HepG2 (cell line): ENCODE results near the gene HTRA3. TPM values are rescaled to one million over a fixed set of nuclear protein-coding genes. Genes with fewer than 3 reads are reported as not detected.

Source experiments
- ATAC-seq: fragments of 200-7000 bp; cut with Tn5 transposase; 3 replicates; pipeline ENCODE4 v1.9.1; 2020; ENCODE audit warnings: mild to moderate bottlenecking, moderate library complexity
- BruUV-seq: library from RNA; stranded (reverse); fragments of 400-500 nt; replicated peaks from 2 replicates; lab custom pipeline; 2021; lab: Mats Ljungman, UMichigan
- CTCF ChIA-PET: fragments of 300-600 bp; formaldehyde crosslinking; extraction: SDS; loops from one replicate; lab custom pipeline; 2021; ENCODE audit warnings: low total read pairs, inconsistent platforms, low intra/inter-chr PET ratio; lab: Yijun Ruan, JAX
- POLR2A ChIA-PET: fragments of 350-600 bp; sonication (Branson Sonifier 250); formaldehyde crosslinking; loops from one replicate; lab custom pipeline; 2020; ENCODE audit warnings: antibody characterized with exemption, inconsistent platforms; lab: Yijun Ruan, JAX
- DNase-seq: peaks from one replicate; pipeline ENCODE4 v3.0.0-alpha.2; 2015; ENCODE audit warnings: low spot score
- FAIRE-seq: peaks from 3 replicates; lab custom pipeline; 2011; peaks lifted over from hg19 to GRCh38; lab: Jason Lieb, UNC
- H2AFZ ChIP-seq: one replicate; pipeline ENCODE4 v1.6.1; 2011; ENCODE audit warnings: low read length, inconsistent platforms
- H3K27ac ChIP-seq: fragments of 300-600 bp; 3 replicates; pipeline ENCODE4 v1.8.0; 2011; ENCODE audit warnings: mixed run types, mild to moderate bottlenecking, mixed read lengths, low read length, inconsistent platforms; ENCODE audit not compliant: insufficient read depth; ENCODE audit errors: extremely low read length
- H3K27me3 ChIP-seq, 2 experiments: fragments of 200-600 bp in 1 of 2; 2 replicates in 1 of 2; 3 replicates in 1 of 2; pipeline versions ENCODE4 v1.6.0 to v1.8.0; 2011; ENCODE audit warnings: low read length in 2 of 2, mild to moderate bottlenecking in 2 of 2, moderate library complexity in 2 of 2, inconsistent platforms in 1 of 2; ENCODE audit not compliant: insufficient read depth in 2 of 2, control insufficient read depth in 1 of 2
- H3K36me3 ChIP-seq, 2 experiments: fragments of 200-600 bp in 1 of 2; replicated peaks in 1 of 2; 2 replicates in 1 of 2; 3 replicates in 1 of 2; pipeline versions ENCODE4 v1.5.1 to v1.8.0; 2011; ENCODE audit warnings: low read length in 2 of 2, inconsistent platforms in 1 of 2; ENCODE audit not compliant: insufficient read depth in 2 of 2, control insufficient read depth in 1 of 2
- H3K4me1 ChIP-seq: 2 replicates; pipeline ENCODE4 v1.5.1; 2012; ENCODE audit warnings: low read length, inconsistent platforms; ENCODE audit not compliant: insufficient read depth
- H3K4me2 ChIP-seq: 2 replicates; pipeline ENCODE4 v1.6.0; 2011; ENCODE audit warnings: low read depth, low read length, inconsistent platforms
- H3K4me3 ChIP-seq, 3 experiments: fragments of 200-600 bp in 1 of 3; sonication (generic), shearing (Covaris generic) in 1 of 3; replicated peaks in 1 of 3; 2 replicates each; pipeline ENCODE4 v1.5.1; 2011 to 2016; ENCODE audit warnings: low read length in 3 of 3, inconsistent platforms in 2 of 3, low read depth in 2 of 3, mild to moderate bottlenecking in 2 of 3, control low read depth in 1 of 3, mixed read lengths in 1 of 3; ENCODE audit not compliant: insufficient read depth in 1 of 3
- H3K79me2 ChIP-seq: one replicate; pipeline ENCODE4 v1.6.1; 2011; ENCODE audit warnings: low read length, inconsistent platforms; ENCODE audit not compliant: insufficient read depth
- H3K9ac ChIP-seq: 2 replicates; pipeline ENCODE4 v1.6.0; 2011; ENCODE audit warnings: mild to moderate bottlenecking, low read depth, low read length, inconsistent platforms; ENCODE audit not compliant: insufficient read depth
- H3K9me3 ChIP-seq: 2 replicates; pipeline ENCODE4 v1.5.1; 2012; ENCODE audit warnings: mild to moderate bottlenecking, low read length
- H4K20me1 ChIP-seq: 2 replicates; pipeline ENCODE4 v1.6.0; 2011; ENCODE audit warnings: inconsistent platforms, mild to moderate bottlenecking, low read length, moderate library complexity; ENCODE audit not compliant: insufficient read depth
- TRIM22 ChIP-seq: fragments of 450-650 bp; IDR thresholded peaks from 2 replicates; pipeline ENCODE4 v1.6.1; 2017
- ZC3H13 ChIP-seq: sonication (generic); formaldehyde crosslinking; IDR thresholded peaks from 2 replicates; pipeline ENCODE4 v1.8.1; 2023; ENCODE audit warnings: mild to moderate bottlenecking, missing genetic modification reagents, moderate library complexity
- ZFAT ChIP-seq: sonication (generic); formaldehyde crosslinking; conservative IDR thresholded peaks from 2 replicates; pipeline ENCODE4 v1.8.1; 2023; ENCODE audit warnings: missing genetic modification reagents, inconsistent platforms
- ZFX ChIP-seq: sonication (generic); formaldehyde crosslinking; IDR thresholded peaks from 2 replicates; pipeline ENCODE4 v1.4.0; 2020; ENCODE audit warnings: mild to moderate bottlenecking, low read depth, missing genetic modification reagents, moderate library complexity
- ZNF543 ChIP-seq: sonication (generic); formaldehyde crosslinking; IDR thresholded peaks from 2 replicates; pipeline ENCODE4 v1.4.0; 2020; ENCODE audit warnings: mild to moderate bottlenecking, missing genetic modification reagents
- ZNF629 ChIP-seq: sonication (generic); formaldehyde crosslinking; conservative IDR thresholded peaks from 2 replicates; pipeline ENCODE4 v1.5.0; 2020; ENCODE audit warnings: missing genetic modification reagents
- ZNF691 ChIP-seq: sonication (generic); formaldehyde crosslinking; IDR thresholded peaks from 2 replicates; pipeline ENCODE4 v1.4.0; 2020; ENCODE audit warnings: missing genetic modification reagents, low read depth, mild to moderate bottlenecking, borderline replicate concordance
- WGBS: methylation state at CpG from one replicate; pipeline ENCODE4 v1.1.6; 2017; ENCODE audit warnings: low lambda C conversion rate; 5-methylcytosine and 5-hydroxymethylcytosine counted together
- in situ Hi-C: cut with HindIII; loops from 2 replicates; pipeline ENCODE4 v1.10.0; 2017; ENCODE audit warnings: low pct_unique_long_range_greater_than_20kb; ENCODE audit not compliant: extremely low pct_ligation_motif_present
- intact Hi-C: fragments of 100-400 bp; cut with micrococcal nuclease; formaldehyde crosslinking; loops from one replicate; pipeline ENCODE4 v1.10.0; 2022; ENCODE audit not compliant: unreplicated experiment
- polyA plus RNA-seq, 8 experiments: library from polyadenylated mRNA; depleted of rRNA in 3 of 8; stranded (reverse) in 7 of 8; unstranded in 1 of 8; fragments of >200 nt; fragmentation: Illumina TruSeq in 4 of 8; extraction: Trizol in 4 of 8; gene quantifications; 2 replicates each; pipeline versions ENCODE4 v1.2.1 to v1.2.3, GENCODE V29; 2011 to 2016; ENCODE audit warnings: low read depth in 4 of 8, missing spikeins in 1 of 8, mixed read lengths in 1 of 8; ENCODE audit not compliant: insufficient read depth in 1 of 8
- total RNA-seq, 5 experiments: library from RNA; depleted of rRNA; stranded (reverse); fragments of >200 nt; fragmentation: Illumina TruSeq; extraction: Trizol; gene quantifications; 2 replicates each; pipeline ENCODE4 v1.2.3, GENCODE V29; 2016; ENCODE audit warnings: low read depth in 1 of 5

HTRA3 gene
- total and polyA plus RNA-seq, 2 of the 13 experiments (the other 11 are each of a cell fraction or from before 2014, with no cell fraction given): 0.17 TPM; not detected in 1

GRCh38 chr4:8278421-8279287 lies 9.1 kb downstream of the HTRA3 start:
- H3K4me2 ChIP-seq: no peak overlapping the region

GRCh38 chr4:8279321-8280157 lies 10.0 kb downstream of the HTRA3 start:
- Histone ChIP-seq H3K9ac (no peak overlapping the region), H4K20me1 (no peaks in the 10 kb centered on the region), H3K4me3 (no peak overlapping the region), H3K36me3 (no peaks in the 10 kb centered on the region), H2AFZ (no peak overlapping the region), H3K4me2 (no peak overlapping the region), H3K27me3 (peaks cover 17 to 80% of the 10 kb centered on the region in 2 experiments), H3K79me2 (no peaks in the 10 kb centered on the region), H3K4me1 (no peaks in the 10 kb centered on the region), H3K9me3 (no peaks in the 10 kb centered on the region), H3K27ac (no peak overlapping the region)
- WGBS: 42% methylated on average over 14 of the region's 22 CpGs
- no peak for DNase-seq
- in situ Hi-C loops (no loop called here), intact Hi-C loops (no loop called here)
- ChIA-PET POLR2A (no interaction called here), CTCF (no interaction called here)
- FAIRE-seq: no peak
- no TSS peak for BruUV-seq
- TF ChIP-seq ZFX (CRISPR knock-in tag) (no peak), TRIM22 (no peak), ZNF543 (CRISPR knock-in tag) (no peak), ZC3H13 (CRISPR knock-in tag) (no peak), ZFAT (CRISPR knock-in tag) (no peak)
- no peak for ATAC-seq

More at GRCh38 chr4:8278421-8279287, 9.1 kb downstream of the HTRA3 start:
- BruUV-seq: no TSS peak
- 31% methylated on average over 9 of the region's 17 CpGs for WGBS
- H4K20me1 ChIP-seq: no peaks in the 10 kb centered on the region
- no peaks in the 10 kb centered on the region for H3K36me3 ChIP-seq
- H3K27me3 ChIP-seq: peaks cover 15 to 77% of the 10 kb centered on the region in 2 experiments
- DNase-seq (no peak), ATAC-seq (no peak), FAIRE-seq (no peak)
- no peaks in the 10 kb centered on the region for H3K4me1 ChIP-seq
- ChIA-PET POLR2A (no interaction called here), CTCF (no interaction called here)
- no peak overlapping the region for H3K27ac ChIP-seq
- in situ Hi-C loops: no loop called here
- no peak overlapping the region for H2AFZ ChIP-seq
- no peak overlapping the region for H3K9ac ChIP-seq
- no peaks in the 10 kb centered on the region for H3K9me3 ChIP-seq
- intact Hi-C loops: no loop called here
- TF ChIP-seq ZNF691 (CRISPR knock-in tag): no peak
- TF ChIP-seq ZNF629: peak; percentile 85
- TF ChIP-seq, all 625 proteins: peak for 1
- no peaks in the 10 kb centered on the region for H3K79me2 ChIP-seq
- no peak overlapping the region for H3K4me3 ChIP-seq
